Right lobe of liver (tissue), 6 donors: ENCODE measurements around the gene FAM171A2. TPM values are rescaled to one million over a fixed set of nuclear protein-coding genes. Genes with fewer than 3 reads are reported as not detected.

Experiments used
- ATAC-seq, 4 donors: fragments of 200-7000 bp; cut with Tn5 transposase; one replicate each; pipeline ENCODE4 v1.9.1; 2020; ENCODE audit warnings: mild to moderate bottlenecking in 4 of 4, moderate library complexity in 4 of 4
- DNase-seq, 3 donors: peaks; one replicate each; pipeline ENCODE4 v3.0.0-alpha.2; 2020
- H3K27ac ChIP-seq, 3 donors: fragments of 200-600 bp; one replicate each; pipeline ENCODE4 v1.8.0; 2022
- H3K27me3 ChIP-seq, 2 donors: fragments of 200-600 bp; one replicate each; pipeline ENCODE4 v1.8.0; 2022
- H3K36me3 ChIP-seq, 4 donors: fragments of 200-600 bp; sonication (generic) in 1 of 4; one replicate each; pipeline versions ENCODE4 v1.5.1 to v1.8.0; 2017 to 2022; ENCODE audit warnings: control low read depth in 1 of 4
- H3K4me1 ChIP-seq, 4 donors: fragments of 200-600 bp; sonication (generic) in 1 of 4; one replicate each; pipeline versions ENCODE4 v1.5.1 to v1.8.0; 2017 to 2022; ENCODE audit warnings: control low read depth in 1 of 4
- H3K4me3 ChIP-seq, 3 donors: fragments of 200-600 bp; one replicate each; pipeline ENCODE4 v1.8.0; 2022
- H3K9me3 ChIP-seq, 4 donors: fragments of 200-600 bp; sonication (generic) in 1 of 4; one replicate each; pipeline versions ENCODE4 v1.5.1 to v1.8.0; 2017 to 2022; ENCODE audit warnings: control low read depth in 1 of 4
- CTCF ChIP-seq, 4 donors: fragments of 200-600 bp in 3 of 4; fragments of 450-650 bp in 1 of 4; IDR thresholded peaks; one replicate each; pipeline versions ENCODE4 v1.5.1 to v1.8.0; 2016 to 2022; ENCODE audit warnings: antibody characterized with exemption in 4 of 4, mild to moderate bottlenecking in 2 of 4
- POLR2A ChIP-seq: fragments of 450-650 bp; IDR thresholded peaks from one replicate; pipeline ENCODE4 v1.6.1; 2017; ENCODE audit warnings: antibody characterized with exemption, mild to moderate bottlenecking
- WGBS: methylation state at CpG from one replicate; pipeline ENCODE4 v1.1.6; 2018; ENCODE audit warnings: low coverage, low lambda C conversion rate; ENCODE audit not compliant: insufficient coverage; ENCODE audit errors: missing lambda C conversion rate; 5-methylcytosine and 5-hydroxymethylcytosine counted together
- intact Hi-C, 2 donors: fragments of 100-400 bp; cut with DNase I; formaldehyde crosslinking; loops; one replicate each; pipeline versions ENCODE4 v1.11.2 to v1.14.1; 2022
- long read RNA-seq: library from polyadenylated mRNA; unstranded; transcript quantifications from one replicate; pipeline ENCODE4 v2.0.0, GENCODE V29; 2019
- total RNA-seq, 6 experiments: library from RNA; depleted of rRNA in 2 of 6; stranded (reverse); fragments of >200 nt in 2 of 6; fragmentation: NEBNext Ultra II Directional in 3 of 6; extraction: Animal tissue kit (Norgen Biotek cat#: 25700) in 3 of 6; gene quantifications; one replicate each; pipeline versions ENCODE4 v1.1.0 to v1.2.4, GENCODE V29; 2016 to 2023
- donor health status: DM: no; HTN: yes; CAD: no.
- donor health status: DM: no; HTN: no; CAD: no.
- donor health status: DM: no; HTN: no; CAD: no.
- donor health status: DM: no; HTN: yes; CAD: no.
- donor health status: DM: no; HTN: yes; CAD: no.

Gene FAM171A2
- under 1 TPM; 0.16 to 0.68 (median 0.39) TPM for total RNA-seq
- long read RNA-seq: 0 reads

- Histone ChIP-seq H3K4me3 (peak within 1 kb of the TSS; percentile 49 to 57 (median 50)), H3K36me3 (no peaks in the 10 kb centered on the region), H3K27me3 (no peaks in the 10 kb centered on the region), H3K9me3 (no peaks in the 10 kb centered on the region), H3K27ac (no peak within 1 kb of the TSS), H3K4me1 (peaks cover 0 to 6% (median 0%) of the 10 kb centered on the region in 4 donors)
- ATAC-seq (peak; percentile 85 to 94 (median 89)), DNase-seq (peak; percentile 52 to 72 (median 63))
- intact Hi-C loops: no loop called here
- WGBS: 1% methylated on average over 38 of the region's 63 CpGs
- TF ChIP-seq POLR2A: no peak
- TF ChIP-seq CTCF (IDR thresholded peaks at IDR 0.05): peak; percentile 61 to 99 (median 75)
These were observed at the start of gene FAM171A2 for GRCh38 chr17:44363613-44364159. Gene FAM171A2, minus strand, starts transcription at chr17:44363853. Its CDS starts 139 bp downstream, at chr17:44363714.

- TF ChIP-seq POLR2A (no peak), CTCF (IDR thresholded peaks at IDR 0.05) (no peak)
- no peak overlapping the region for H3K27ac ChIP-seq
- no peaks in the 10 kb centered on the region for H3K27me3 ChIP-seq
- H3K9me3 ChIP-seq: no peaks in the 10 kb centered on the region
- 76% methylated on average over 6 of the region's 7 CpGs for WGBS
- H3K4me3 ChIP-seq: no peak overlapping the region
- H3K4me1 ChIP-seq: no peaks in the 10 kb centered on the region
- no peak for ATAC-seq
- no peak for DNase-seq
- intact Hi-C loops: no loop called here
- H3K36me3 ChIP-seq: peaks cover 0 to 3% (median 0%) of the 10 kb centered on the region in 4 donors
These were observed 45.8 kb upstream of the FAM171A2 start for GRCh38 chr17:44409309-44410028.

- intact Hi-C loops: no loop called here
- Histone ChIP-seq H3K27me3 (no peaks in the 10 kb centered on the region), H3K27ac (no peak overlapping the region), H3K36me3 (peaks cover 0 to 3% (median 0%) of the 10 kb centered on the region in 4 donors), H3K4me1 (no peaks in the 10 kb centered on the region), H3K4me3 (no peak overlapping the region), H3K9me3 (no peaks in the 10 kb centered on the region)
- ATAC-seq (no peak), DNase-seq (no peak)
- TF ChIP-seq CTCF (IDR thresholded peaks at IDR 0.05) (no peak), POLR2A (no peak)
- 97% methylated on average over 4 of the region's 4 CpGs for WGBS
These were observed 45.1 kb upstream of the FAM171A2 start for GRCh38 chr17:44408786-44409185.

- no peak overlapping the region for H3K4me3 ChIP-seq
- no peaks in the 10 kb centered on the region for H3K27me3 ChIP-seq
- ATAC-seq (no peak), DNase-seq (no peak)
- no peaks in the 10 kb centered on the region for H3K4me1 ChIP-seq
- no peak overlapping the region for H3K27ac ChIP-seq
- intact Hi-C loops: no loop called here
- no peaks in the 10 kb centered on the region for H3K9me3 ChIP-seq
- 94% methylated on average over 1 of the region's 5 CpGs for WGBS
- peaks cover 0 to 28% (median 7%) of the 10 kb centered on the region in 4 donors for H3K36me3 ChIP-seq
- no peak for TF ChIP-seq POLR2A
- TF ChIP-seq CTCF (IDR thresholded peaks at IDR 0.05): no peak
These were observed 39.0 kb upstream of the FAM171A2 start for GRCh38 chr17:44402564-44403172.
